Activated naive CD4-positive, alpha-beta T cell treated with anti-CD3 and anti-CD28 coated beads for 36 hours (primary cell): ENCODE results near the gene KCNJ5. TPM values are rescaled to one million over a fixed set of nuclear protein-coding genes. Genes with fewer than 3 reads are reported as not detected.
"Not testable (repeated sequence)": the region's sequence is repeated elsewhere in the genome, so short reads cannot be mapped to it uniquely, and the experiment has no call there.

Experiments used
- CTCF ChIA-PET: fragments of 350-600 bp; sonication (Branson Sonifier 250); formaldehyde crosslinking; loops from one replicate; lab custom pipeline; 2021; ENCODE audit warnings: antibody characterized with exemption; lab: Charles Lee
- DNase-seq: peaks from one replicate; pipeline ENCODE4 v3.0.0-alpha.2; 2020
- H3K27ac Mint-ChIP-seq: one replicate; pipeline ENCODE4 v1.8.0; 2021; ENCODE audit warnings: mild to moderate bottlenecking, mixed read lengths
- H3K27me3 Mint-ChIP-seq: one replicate; pipeline ENCODE4 v1.8.0; 2021; ENCODE audit warnings: low read depth, mixed read lengths
- H3K36me3 Mint-ChIP-seq: one replicate; pipeline ENCODE4 v1.8.0; 2021; ENCODE audit warnings: low read depth, mixed read lengths
- H3K4me1 Mint-ChIP-seq: one replicate; pipeline ENCODE4 v1.8.0; 2021; ENCODE audit warnings: low read depth, mixed read lengths
- H3K4me3 Mint-ChIP-seq: one replicate; pipeline ENCODE4 v1.8.0; 2021; ENCODE audit warnings: mild to moderate bottlenecking, moderate library complexity, mixed read lengths
- H3K9me3 Mint-ChIP-seq: one replicate; pipeline ENCODE4 v1.8.0; 2021; ENCODE audit warnings: mixed read lengths
- intact Hi-C: fragments of 100-400 bp; cut with micrococcal nuclease; formaldehyde crosslinking; loops from one replicate; pipeline ENCODE4 v1.15.1; 2023
- total RNA-seq, 2 experiments: library from RNA; stranded (reverse); gene quantifications; one replicate each; pipeline ENCODE4 v1.2.3, GENCODE V29; 2021

KCNJ5 gene
- total RNA-seq, 2 experiments from 2014 or later = not detected

GRCh38 chr11:128909438-128910125 is 18.4 kb downstream of the KCNJ5 start:
- Mint-ChIP-seq H3K36me3 (no peaks in the 10 kb centered on the region), H3K4me3 (no peak overlapping the region), H3K27me3 (peaks cover 34% of the 10 kb centered on the region), H3K4me1 (peaks cover 8% of the 10 kb centered on the region), H3K9me3 (no peaks in the 10 kb centered on the region), H3K27ac (no peak overlapping the region)
- CTCF ChIA-PET = interaction anchor here (0.6 to 7.9 kb wide), 2 partner anchors 15 to 21 kb away, joined by 3 to 114 read pairs; partner anchors contain the start of gene KCNJ5
- DNase-seq = no peak
- intact Hi-C loops = no loop called here

GRCh38 chr11:128910576-128910975 is 19.4 kb downstream of the KCNJ5 start:
- no peak overlapping the region for H3K4me3 Mint-ChIP-seq
- no peak for DNase-seq
- no peaks in the 10 kb centered on the region for H3K9me3 Mint-ChIP-seq
- peaks cover 7% of the 10 kb centered on the region for H3K4me1 Mint-ChIP-seq
- CTCF ChIA-PET = interaction anchor here (0.7 to 7.9 kb wide), 2 partner anchors 18 to 22 kb away, joined by 5 to 114 read pairs; partner anchors contain the start of gene KCNJ5
- H3K36me3 Mint-ChIP-seq = no peaks in the 10 kb centered on the region
- peaks cover 33% of the 10 kb centered on the region for H3K27me3 Mint-ChIP-seq
- H3K27ac Mint-ChIP-seq = no peak overlapping the region
- intact Hi-C loops = no loop called here

- CTCF ChIA-PET = no interaction called here
- intact Hi-C loops = no loop called here
- H3K27me3 Mint-ChIP-seq = peaks cover 30% of the 10 kb centered on the region
- H3K9me3 Mint-ChIP-seq = no peaks in the 10 kb centered on the region
- no peak overlapping the region for H3K27ac Mint-ChIP-seq
- H3K4me1 Mint-ChIP-seq = peaks cover 3% of the 10 kb centered on the region
- no peaks in the 10 kb centered on the region for H3K36me3 Mint-ChIP-seq
- H3K4me3 Mint-ChIP-seq = no peak overlapping the region
- no peak for DNase-seq
Observed at GRCh38 chr11:128911239-128911638, 20.1 kb downstream of the KCNJ5 start.

- H3K36me3 Mint-ChIP-seq = no peaks in the 10 kb centered on the region
- peaks cover 29% of the 10 kb centered on the region for H3K27me3 Mint-ChIP-seq
- no peaks in the 10 kb centered on the region for H3K9me3 Mint-ChIP-seq
- no peak for DNase-seq
- CTCF ChIA-PET = no interaction called here
- intact Hi-C loops = no loop called here
- H3K4me3 Mint-ChIP-seq = no peak overlapping the region
- H3K27ac Mint-ChIP-seq = no peak overlapping the region
- H3K4me1 Mint-ChIP-seq = peaks cover 3% of the 10 kb centered on the region
Observed at GRCh38 chr11:128911701-128912100, 20.5 kb downstream of the KCNJ5 start.

- Mint-ChIP-seq H3K4me3 (no peak overlapping the region), H3K36me3 (no peaks in the 10 kb centered on the region), H3K4me1 (no peaks in the 10 kb centered on the region), H3K27me3 (peaks cover 17% of the 10 kb centered on the region), H3K27ac (no peak overlapping the region), H3K9me3 (no peaks in the 10 kb centered on the region)
- DNase-seq = no peak
- intact Hi-C loops = no loop called here
- CTCF ChIA-PET = interaction anchor here (0.7 to 1.4 kb wide), 2 partner anchors 29 to 43 kb away, joined by 3 read pairs; partner anchors contain the start of gene TP53AIP1
Observed at GRCh38 chr11:128913806-128914205, 22.6 kb downstream of the KCNJ5 start.

- Mint-ChIP-seq H3K27ac (no peak overlapping the region), H3K4me1 (peaks cover 3% of the 10 kb centered on the region), H3K27me3 (peaks cover 15% of the 10 kb centered on the region), H3K9me3 (no peaks in the 10 kb centered on the region), H3K36me3 (no peaks in the 10 kb centered on the region), H3K4me3 (no peak overlapping the region)
- intact Hi-C loops = no loop called here
- DNase-seq = no peak
- CTCF ChIA-PET = no interaction called here
Observed at GRCh38 chr11:128914216-128915148, 23.3 kb downstream of the KCNJ5 start.

GRCh38 chr11:128915149-128915521 is 24.0 kb downstream of the KCNJ5 start:
- DNase-seq = no peak
- no peak overlapping the region for H3K27ac Mint-ChIP-seq
- peaks cover 3% of the 10 kb centered on the region for H3K4me1 Mint-ChIP-seq
- no peaks in the 10 kb centered on the region for H3K9me3 Mint-ChIP-seq
- intact Hi-C loops = no loop called here
- H3K27me3 Mint-ChIP-seq = peaks cover 11% of the 10 kb centered on the region
- CTCF ChIA-PET = no interaction called here
- H3K4me3 Mint-ChIP-seq = no peak overlapping the region
- no peaks in the 10 kb centered on the region for H3K36me3 Mint-ChIP-seq

GRCh38 chr11:128916037-128916572 is 24.9 kb downstream of the KCNJ5 start:
- Mint-ChIP-seq H3K4me3 (no peak overlapping the region), H3K9me3 (no peaks in the 10 kb centered on the region), H3K27ac (no peak overlapping the region), H3K27me3 (peaks cover 10% of the 10 kb centered on the region), H3K4me1 (peaks cover 3% of the 10 kb centered on the region), H3K36me3 (no peaks in the 10 kb centered on the region)
- intact Hi-C loops = no loop called here
- CTCF ChIA-PET = no interaction called here
- no peak for DNase-seq

- Mint-ChIP-seq H3K27me3 (peaks cover 5% of the 10 kb centered on the region), H3K4me1 (peaks cover 3% of the 10 kb centered on the region), H3K36me3 (no peaks in the 10 kb centered on the region), H3K27ac (no peak overlapping the region), H3K4me3 (no peak overlapping the region), H3K9me3 (no peaks in the 10 kb centered on the region)
- CTCF ChIA-PET = no interaction called here
- intact Hi-C loops = no loop called here
- no peak for DNase-seq
Observed at GRCh38 chr11:128916681-128917080, 25.5 kb downstream of the KCNJ5 start.

- no peak for DNase-seq
- Mint-ChIP-seq H3K9me3 (no peaks in the 10 kb centered on the region), H3K27ac (no peak overlapping the region), H3K36me3 (no peaks in the 10 kb centered on the region), H3K4me1 (peaks cover 3% of the 10 kb centered on the region), H3K4me3 (no peak overlapping the region), H3K27me3 (peaks cover 5% of the 10 kb centered on the region)
- intact Hi-C loops = no loop called here
- CTCF ChIA-PET = no interaction called here
Observed at GRCh38 chr11:128917144-128917724, 26.1 kb downstream of the KCNJ5 start.

- Mint-ChIP-seq H3K27me3 (peaks cover 5% of the 10 kb centered on the region), H3K36me3 (no peaks in the 10 kb centered on the region), H3K4me1 (peaks cover 3% of the 10 kb centered on the region), H3K9me3 (no peaks in the 10 kb centered on the region), H3K27ac (no peak overlapping the region), H3K4me3 (no peak overlapping the region)
- DNase-seq = peak; percentile 15
- intact Hi-C loops = no loop called here
- CTCF ChIA-PET = interaction anchor here (0.9 to 1.5 kb wide), 5 partner anchors 13 to 38 kb away, joined by 3 to 4 read pairs (median 3); no protein-coding TSS in a partner anchor
Observed at GRCh38 chr11:128919216-128919615, 28.1 kb downstream of the KCNJ5 start.

- H3K9me3 Mint-ChIP-seq = not testable (repeated sequence)
- CTCF ChIA-PET = interaction anchor here (0.9 to 1.5 kb wide), 4 partner anchors 14 to 37 kb away, joined by 3 to 4 read pairs (median 4); no protein-coding TSS in a partner anchor
Observed at GRCh38 chr11:128919635-128920034, 28.5 kb downstream of the KCNJ5 start.

More at GRCh38 chr11:128919635-128920034, 28.5 kb downstream of the KCNJ5 start:
- H3K4me1 Mint-ChIP-seq, H3K36me3 Mint-ChIP-seq, intact Hi-C loops, H3K27me3 Mint-ChIP-seq, H3K27ac Mint-ChIP-seq, DNase-seq, H3K4me3 Mint-ChIP-seq: not testable (repeated sequence)
